GM18873 (cell line): Measurements from ENCODE around the gene TDRD15.
"Not testable (repeated sequence)": the region's sequence is repeated elsewhere in the genome, so short reads cannot be mapped to it uniquely, and the experiment has no call there.

Experiments used
- ATAC-seq: cut with Tn5 transposase; IDR thresholded peaks from one replicate; pipeline ENCODE4 v1.9.1; 2021; ENCODE audit warnings: mild to moderate bottlenecking, moderate library complexity, moderate number of reproducible peaks; ENCODE audit not compliant: unreplicated experiment, low FRiP score

The TDRD15 gene

DNA sequence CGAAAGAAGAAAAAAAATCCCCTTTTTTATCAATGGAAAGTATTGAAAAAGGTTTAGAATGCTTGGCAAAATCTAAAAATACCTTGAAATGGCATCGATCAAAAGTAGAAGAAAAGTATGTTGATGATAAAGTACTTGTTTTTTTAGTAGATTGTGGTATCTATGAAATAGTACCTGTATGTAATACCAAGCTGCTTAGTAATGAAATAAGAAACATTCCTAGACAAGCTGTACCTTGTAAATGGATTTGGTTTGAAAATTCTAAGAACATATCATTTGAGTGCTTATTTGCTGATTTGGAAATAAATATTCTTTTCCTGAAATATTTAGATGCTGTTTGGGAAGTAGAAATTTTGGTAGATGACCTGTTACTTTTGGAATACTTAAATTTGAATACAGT, 18.4 kb downstream of the TDRD15 start:
- no peak for ATAC-seq

DNA sequence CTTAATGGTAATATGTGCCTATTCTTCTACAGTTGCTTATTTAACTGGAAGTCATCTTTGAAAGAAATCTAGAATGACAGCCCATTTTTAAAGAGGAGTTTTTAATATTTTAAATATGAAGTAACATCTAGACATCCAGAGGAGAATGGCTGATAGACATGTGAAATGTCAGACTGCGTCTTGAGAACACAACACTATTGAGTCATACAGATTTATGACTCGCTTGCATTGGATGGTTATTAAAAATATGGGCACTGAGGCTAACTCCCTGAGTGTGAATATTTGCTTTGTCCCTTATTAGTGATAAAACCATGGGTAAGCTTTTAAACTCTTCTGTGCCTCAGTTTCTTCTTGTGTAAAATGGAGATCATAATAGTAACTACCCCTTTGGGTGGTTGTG, 22.9 kb downstream of the TDRD15 start:
- no peak for ATAC-seq

DNA sequence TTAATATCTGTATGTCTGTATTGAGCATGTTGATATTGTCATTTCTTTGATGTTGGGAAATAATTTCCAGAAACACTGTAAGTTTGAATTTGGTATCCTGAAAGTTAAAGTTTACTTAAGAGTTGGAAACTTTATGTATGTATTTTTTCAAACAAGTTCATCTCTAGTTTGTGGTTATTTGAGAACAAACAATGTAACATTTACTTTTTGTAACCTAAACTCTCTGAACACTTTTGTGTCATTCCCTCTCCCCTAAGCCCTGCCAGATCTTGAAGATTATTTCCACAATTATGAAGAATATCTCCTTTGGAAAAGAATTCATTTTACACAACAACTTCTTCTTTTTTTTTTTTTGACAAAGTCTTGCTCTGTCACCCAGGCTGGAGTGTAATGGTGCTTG, 24.9 kb downstream of the TDRD15 start:
- no peak for ATAC-seq

GRCh38 chr2:21151234-21151633, 27.5 kb downstream of the TDRD15 start:
- ATAC-seq, result not testable (repeated sequence)

GRCh38 chr2:21155365-21156136, 31.8 kb downstream of the TDRD15 start:
- no peak for ATAC-seq

GRCh38 chr2:21161122-21161521, 37.4 kb downstream of the TDRD15 start:
- no peak for ATAC-seq

DNA sequence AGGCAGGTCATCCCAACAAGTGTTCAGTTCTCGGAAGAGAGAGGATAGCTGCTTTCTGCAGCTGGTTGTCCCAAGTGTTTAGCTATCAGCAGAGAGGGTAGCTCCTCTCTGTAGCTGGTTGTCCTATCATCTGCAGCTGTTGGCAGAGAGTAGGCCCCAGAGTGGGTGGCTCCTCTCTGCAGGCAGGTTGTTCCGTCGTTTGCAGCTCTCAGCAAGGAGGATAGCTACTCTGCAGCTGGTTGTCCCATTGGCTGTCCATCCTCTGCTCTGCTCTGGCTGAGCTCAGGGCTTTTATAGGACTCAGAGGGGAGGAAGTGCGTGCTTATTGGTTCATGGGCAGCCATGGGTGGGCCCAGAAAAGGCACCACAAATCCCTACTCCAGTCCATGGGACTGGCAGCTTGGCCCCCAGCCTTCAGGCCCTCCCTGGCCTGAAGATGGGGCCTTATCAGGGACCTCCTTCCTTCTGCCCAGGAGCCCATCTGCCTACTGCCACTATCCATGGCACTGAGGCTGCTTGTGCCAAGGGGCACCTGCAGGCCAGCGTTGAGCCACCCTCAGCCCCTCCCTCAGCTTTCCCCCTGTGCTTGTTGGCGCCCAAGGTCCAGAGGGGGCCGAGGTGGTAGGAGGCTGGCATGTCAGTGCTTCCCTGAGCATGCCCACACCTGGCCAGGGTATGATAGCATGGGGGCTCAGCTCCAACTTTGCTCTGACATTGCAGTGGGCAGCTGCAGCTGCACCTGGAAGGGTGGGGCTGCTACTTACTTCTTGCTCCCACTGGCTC, 38.3 kb downstream of the TDRD15 start:
- no peak for ATAC-seq

DNA sequence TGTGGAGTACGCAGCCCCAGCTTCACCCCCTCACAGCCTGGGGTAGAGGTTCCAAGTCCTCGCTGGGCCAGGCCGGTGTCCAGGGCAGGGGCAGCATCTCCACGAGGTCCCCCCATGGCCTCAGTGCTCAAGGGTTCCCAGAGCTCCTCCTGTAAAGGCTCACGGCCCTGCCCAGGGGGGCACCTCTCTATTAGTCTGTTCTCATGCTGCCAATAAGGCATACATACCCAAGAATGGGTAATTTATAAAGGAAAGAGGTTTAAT, 38.8 kb downstream of the TDRD15 start:
- ATAC-seq, result no peak

DNA sequence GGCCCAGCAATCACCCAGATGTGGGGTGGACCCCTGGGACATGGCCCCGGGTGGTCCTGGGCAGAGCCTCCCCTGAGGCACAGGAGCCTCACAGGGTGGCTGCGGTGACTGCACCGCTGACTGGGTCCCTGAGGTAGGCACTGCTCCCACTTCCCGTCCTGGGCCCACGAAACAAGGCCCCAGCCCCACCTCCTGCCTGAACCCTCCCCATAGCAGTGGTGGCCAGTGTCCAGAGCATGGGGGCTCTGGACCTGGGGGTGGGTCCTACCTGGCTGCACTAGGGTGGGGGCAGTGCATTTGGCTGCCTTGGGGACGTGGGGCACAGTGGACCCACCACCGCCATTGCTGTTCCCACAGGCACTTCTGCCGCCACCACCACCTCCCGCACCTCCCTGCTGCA, 39.4 kb downstream of the TDRD15 start:
- no peak for ATAC-seq

GRCh38 chr2:21165350-21165749, 41.6 kb downstream of the TDRD15 start:
- no peak for ATAC-seq

DNA sequence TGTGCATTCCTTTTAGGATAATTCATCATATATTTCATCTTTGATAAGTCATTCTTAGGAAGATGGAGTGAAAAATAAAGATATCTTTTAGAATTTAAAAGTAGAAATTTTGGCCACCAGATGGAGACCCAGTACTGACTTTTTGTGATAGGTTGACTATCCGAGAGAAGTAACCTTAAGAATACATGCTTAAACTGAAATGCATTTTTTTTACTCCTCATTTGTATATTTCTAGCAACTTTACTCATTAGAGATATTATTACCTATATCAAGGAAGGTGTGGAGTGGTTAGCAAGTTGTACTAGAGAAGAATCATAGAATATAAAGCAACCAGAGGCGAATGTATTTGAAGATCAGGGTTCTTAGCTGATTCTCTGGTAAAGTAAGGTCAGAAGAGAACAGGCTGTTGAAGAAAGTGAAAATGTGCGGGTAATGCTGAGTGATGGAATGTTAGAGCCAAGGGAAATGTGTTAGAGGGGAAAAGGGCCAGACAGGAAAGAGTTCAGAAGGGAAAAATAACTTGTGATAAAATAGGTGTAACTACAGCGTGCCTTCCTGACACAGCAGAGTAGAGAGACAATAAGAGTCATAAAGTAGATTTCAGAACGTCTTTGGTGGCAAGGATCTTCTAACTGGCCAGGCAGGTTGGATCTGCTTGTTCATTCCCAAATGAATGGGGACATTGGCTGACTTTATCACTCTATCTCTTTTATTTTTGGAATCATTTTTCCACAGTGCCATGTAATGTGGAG, 52.3 kb downstream of the TDRD15 start:
- ATAC-seq, result no peak

GRCh38 chr2:21181957-21182356, 58.2 kb downstream of the TDRD15 start:
- ATAC-seq, result no peak

DNA sequence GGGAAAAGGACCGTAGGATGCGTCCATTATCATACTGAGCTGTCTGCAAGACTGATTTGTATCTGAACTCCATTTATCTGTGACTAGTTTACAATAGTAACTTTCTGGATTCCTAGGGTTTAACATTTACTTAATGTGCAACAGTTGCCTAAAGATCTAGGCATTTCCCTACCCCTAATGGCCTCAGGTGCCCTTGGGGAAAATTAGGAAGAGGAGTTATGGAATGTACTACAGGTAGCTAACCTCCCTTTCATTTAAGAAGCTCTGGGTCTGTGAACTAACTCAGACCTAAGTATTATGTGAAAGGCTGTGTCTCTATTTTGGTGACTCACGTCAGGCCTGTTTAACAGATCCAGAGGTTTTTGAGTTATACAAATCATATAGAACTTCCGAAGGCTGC, 59.5 kb downstream of the TDRD15 start:
- ATAC-seq, result no peak

- no peak for ATAC-seq
These were observed 60.0 kb downstream of the TDRD15 start for GRCh38 chr2:21183726-21184125.

- ATAC-seq, result no peak
These were observed 67.8 kb downstream of the TDRD15 start for GRCh38 chr2:21191535-21191934.
